Neural progenitor cell (in vitro differentiated cells): Measurements from ENCODE around the gene PRSS2. TPM values are rescaled to one million over a fixed set of nuclear protein-coding genes. Genes with fewer than 3 reads are reported as not detected.

Source experiments
- DNase-seq: peaks from one replicate; pipeline ENCODE4 v3.0.0-alpha.2; 2016; ENCODE audit warnings: low spot score
- H2AFZ ChIP-seq: fragments of 200-600 bp; sonication (generic); replicated peaks from 2 replicates; pipeline ENCODE4 v1.6.1; 2016; ENCODE audit warnings: antibody characterized with exemption
- H3F3A ChIP-seq: fragments of 200-600 bp; sonication (generic); 2 replicates; pipeline ENCODE4 v1.6.1; 2016; ENCODE audit warnings: antibody characterized with exemption, low read depth
- H3K27ac ChIP-seq: fragments of 200-600 bp; sonication (generic); 2 replicates; pipeline ENCODE4 v1.5.1; 2016; ENCODE audit warnings: mild to moderate bottlenecking
- H3K27me3 ChIP-seq: fragments of 200-600 bp; sonication (generic); 2 replicates; pipeline ENCODE4 v1.6.1; 2016; ENCODE audit warnings: mild to moderate bottlenecking, moderate library complexity
- H3K36me3 ChIP-seq: fragments of 200-600 bp; sonication (generic); 2 replicates; pipeline ENCODE4 v1.5.1; 2016
- H3K4me1 ChIP-seq: fragments of 200-600 bp; sonication (generic); 2 replicates; pipeline ENCODE4 v1.6.1; 2016; ENCODE audit warnings: mixed run types
- H3K4me2 ChIP-seq: fragments of 200-600 bp; sonication (generic); 2 replicates; pipeline ENCODE4 v1.6.1; 2016
- H3K4me3 ChIP-seq: fragments of 200-600 bp; sonication (generic); 2 replicates; pipeline ENCODE4 v1.5.1; 2016
- H3K79me2 ChIP-seq: fragments of 200-600 bp; sonication (generic); 2 replicates; pipeline ENCODE4 v1.6.1; 2016; ENCODE audit warnings: low read depth
- H3K9ac ChIP-seq: fragments of 200-600 bp; sonication (generic); 2 replicates; pipeline ENCODE4 v1.6.1; 2016
- H3K9me3 ChIP-seq: fragments of 200-600 bp; sonication (generic); 2 replicates; pipeline ENCODE4 v1.5.1; 2016; ENCODE audit warnings: low read depth
- H4K20me1 ChIP-seq: fragments of 200-600 bp; sonication (generic); 2 replicates; pipeline ENCODE4 v1.6.1; 2016; ENCODE audit warnings: low read depth
- H3K27ac Mint-ChIP-seq: 3 replicates; pipeline ENCODE4 v1.8.0; 2021; ENCODE audit warnings: mixed read lengths
- H3K27me3 Mint-ChIP-seq: 2 replicates; pipeline ENCODE4 v1.8.0; 2022; ENCODE audit warnings: low read depth, mild to moderate bottlenecking, inconsistent platforms, moderate library complexity, mixed read lengths; ENCODE audit not compliant: insufficient read depth
- H3K36me3 Mint-ChIP-seq: 3 replicates; pipeline ENCODE4 v1.8.0; 2021; ENCODE audit warnings: mixed read lengths
- H3K4me1 Mint-ChIP-seq: 3 replicates; pipeline ENCODE4 v1.8.0; 2021; ENCODE audit warnings: mixed read lengths
- H3K4me3 Mint-ChIP-seq: 3 replicates; pipeline ENCODE4 v1.8.0; 2021; ENCODE audit warnings: mild to moderate bottlenecking, moderate library complexity, mixed read lengths
- H3K9me3 Mint-ChIP-seq: 3 replicates; pipeline ENCODE4 v1.8.0; 2020; ENCODE audit warnings: mixed read lengths
- EZH2 ChIP-seq: fragments of 200-600 bp; sonication (generic); IDR thresholded peaks from 2 replicates; pipeline ENCODE4 v1.6.1; 2017; ENCODE audit warnings: antibody characterized with exemption, mild to moderate bottlenecking, moderate library complexity
- EZH2phosphoT487 ChIP-seq: fragments of 200-600 bp; sonication (generic); IDR thresholded peaks from 2 replicates; pipeline ENCODE4 v1.6.1; 2017; ENCODE audit warnings: antibody characterized with exemption
- total RNA-seq: library from RNA; depleted of rRNA; stranded (reverse); fragments of >200 nt; gene quantifications from 2 replicates; pipeline ENCODE4 v1.2.3, GENCODE V29; 2015; ENCODE audit warnings: low replicate concordance
- TF ChIP-seq, protein P1 (sequence below): fragments of 200-600 bp; sonication (generic); IDR thresholded peaks from 2 replicates; pipeline ENCODE4 v1.5.1; 2017; ENCODE audit warnings: antibody characterized with exemption, mild to moderate bottlenecking

PRSS2 gene
- total RNA-seq, 1 donor from 2014 or later: not detected

DNA sequence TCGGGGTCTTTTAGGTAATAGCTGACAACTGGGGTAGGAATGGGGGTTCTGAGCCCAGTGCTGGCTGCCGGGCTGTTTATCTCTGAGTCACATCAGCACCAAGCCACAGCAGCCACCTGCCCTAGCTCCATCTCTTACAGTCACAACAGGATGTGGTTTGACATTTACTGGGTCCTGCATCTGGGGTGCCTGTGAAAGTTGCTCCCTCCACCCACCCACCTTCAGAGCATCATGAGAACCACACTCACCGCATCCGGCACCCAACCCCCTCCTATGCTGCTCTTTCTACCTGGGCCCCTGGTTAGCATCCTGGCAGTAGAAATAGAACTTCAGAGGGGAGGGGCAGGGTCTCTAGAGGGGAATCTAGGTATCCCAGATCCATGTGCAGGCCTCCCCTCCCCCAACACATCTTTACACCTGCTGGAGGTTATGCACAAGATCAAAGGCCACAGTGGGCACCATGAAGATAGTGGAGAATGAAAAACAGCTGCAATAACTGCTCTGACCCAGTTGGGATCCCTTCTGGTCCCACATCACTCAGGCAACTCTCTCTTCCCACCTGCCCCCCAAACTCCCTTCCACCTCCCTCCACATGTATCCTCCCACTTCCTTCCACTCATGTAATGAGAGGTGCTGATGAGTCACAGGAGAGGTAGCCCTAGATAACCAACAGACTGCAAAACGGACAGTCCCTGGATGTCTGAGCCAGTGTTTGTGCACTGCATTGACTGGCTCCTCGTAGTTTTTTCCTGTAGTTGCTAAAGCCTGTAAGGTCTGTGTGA is 38.2 kb downstream of the PRSS2 start:
- H3K36me3 Mint-ChIP-seq: no peaks in the 10 kb centered on the region
- Histone ChIP-seq H3K4me1 (no peaks in the 10 kb centered on the region), H3K9ac (no peak overlapping the region), H3F3A (no peaks in the 10 kb centered on the region), H3K36me3 (no peaks in the 10 kb centered on the region), H3K9me3 (no peaks in the 10 kb centered on the region), H3K27ac (no peak overlapping the region), H3K4me3 (no peak overlapping the region), H3K4me2 (no peak overlapping the region), H3K79me2 (no peaks in the 10 kb centered on the region), H2AFZ (no peak overlapping the region), H3K27me3 (no peaks in the 10 kb centered on the region), H4K20me1 (no peaks in the 10 kb centered on the region)
- no peak overlapping the region for H3K27ac Mint-ChIP-seq
- no peak for DNase-seq
- H3K9me3 Mint-ChIP-seq: no peaks in the 10 kb centered on the region
- TF ChIP-seq EZH2: no peak
- TF ChIP-seq EZH2phosphoT487: no peak
- TF ChIP-seq, protein P1, sequence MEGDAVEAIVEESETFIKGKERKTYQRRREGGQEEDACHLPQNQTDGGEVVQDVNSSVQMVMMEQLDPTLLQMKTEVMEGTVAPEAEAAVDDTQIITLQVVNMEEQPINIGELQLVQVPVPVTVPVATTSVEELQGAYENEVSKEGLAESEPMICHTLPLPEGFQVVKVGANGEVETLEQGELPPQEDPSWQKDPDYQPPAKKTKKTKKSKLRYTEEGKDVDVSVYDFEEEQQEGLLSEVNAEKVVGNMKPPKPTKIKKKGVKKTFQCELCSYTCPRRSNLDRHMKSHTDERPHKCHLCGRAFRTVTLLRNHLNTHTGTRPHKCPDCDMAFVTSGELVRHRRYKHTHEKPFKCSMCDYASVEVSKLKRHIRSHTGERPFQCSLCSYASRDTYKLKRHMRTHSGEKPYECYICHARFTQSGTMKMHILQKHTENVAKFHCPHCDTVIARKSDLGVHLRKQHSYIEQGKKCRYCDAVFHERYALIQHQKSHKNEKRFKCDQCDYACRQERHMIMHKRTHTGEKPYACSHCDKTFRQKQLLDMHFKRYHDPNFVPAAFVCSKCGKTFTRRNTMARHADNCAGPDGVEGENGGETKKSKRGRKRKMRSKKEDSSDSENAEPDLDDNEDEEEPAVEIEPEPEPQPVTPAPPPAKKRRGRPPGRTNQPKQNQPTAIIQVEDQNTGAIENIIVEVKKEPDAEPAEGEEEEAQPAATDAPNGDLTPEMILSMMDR: no peak
- H3K4me3 Mint-ChIP-seq: no peak overlapping the region
- peaks cover 10% of the 10 kb centered on the region for H3K27me3 Mint-ChIP-seq
- peaks cover 4% of the 10 kb centered on the region for H3K4me1 Mint-ChIP-seq

DNA sequence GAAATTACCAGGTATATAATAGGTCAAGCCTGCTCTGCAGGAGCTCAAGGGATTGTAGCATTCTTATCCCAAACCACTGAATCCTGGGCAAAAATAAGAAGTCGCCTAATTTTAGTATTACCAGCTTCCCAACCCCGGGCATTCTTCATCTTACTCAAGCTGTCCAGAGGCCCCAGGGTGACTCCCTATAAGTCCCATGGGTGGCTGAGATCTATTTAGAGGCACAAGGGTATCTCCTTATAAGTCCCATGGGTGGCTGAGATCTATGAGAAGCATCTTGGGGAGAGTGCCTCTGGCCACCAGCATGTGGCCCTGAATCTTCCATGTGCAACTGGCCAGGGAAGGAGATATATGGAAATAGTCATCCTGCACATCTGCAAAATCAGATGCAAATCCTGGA is 38.9 kb downstream of the PRSS2 start:
- no peaks in the 10 kb centered on the region for H3F3A ChIP-seq
- no peaks in the 10 kb centered on the region for H3K79me2 ChIP-seq
- H3K4me3 Mint-ChIP-seq: no peak overlapping the region
- no peaks in the 10 kb centered on the region for H3K9me3 Mint-ChIP-seq
- H3K4me3 ChIP-seq: no peak overlapping the region
- H4K20me1 ChIP-seq: no peaks in the 10 kb centered on the region
- DNase-seq: no peak
- H3K4me1 ChIP-seq: no peaks in the 10 kb centered on the region
- no peaks in the 10 kb centered on the region for H3K27me3 ChIP-seq
- H3K36me3 ChIP-seq: no peaks in the 10 kb centered on the region
- H3K27ac Mint-ChIP-seq: no peak overlapping the region
- H3K36me3 Mint-ChIP-seq: no peaks in the 10 kb centered on the region
- peaks cover 4% of the 10 kb centered on the region for H3K4me1 Mint-ChIP-seq
- peaks cover 7% of the 10 kb centered on the region for H3K27me3 Mint-ChIP-seq
- no peaks in the 10 kb centered on the region for H3K9me3 ChIP-seq
- H2AFZ ChIP-seq: no peak overlapping the region
- H3K9ac ChIP-seq: no peak overlapping the region
- H3K4me2 ChIP-seq: no peak overlapping the region
- H3K27ac ChIP-seq: no peak overlapping the region
- no peak for TF ChIP-seq EZH2

DNA sequence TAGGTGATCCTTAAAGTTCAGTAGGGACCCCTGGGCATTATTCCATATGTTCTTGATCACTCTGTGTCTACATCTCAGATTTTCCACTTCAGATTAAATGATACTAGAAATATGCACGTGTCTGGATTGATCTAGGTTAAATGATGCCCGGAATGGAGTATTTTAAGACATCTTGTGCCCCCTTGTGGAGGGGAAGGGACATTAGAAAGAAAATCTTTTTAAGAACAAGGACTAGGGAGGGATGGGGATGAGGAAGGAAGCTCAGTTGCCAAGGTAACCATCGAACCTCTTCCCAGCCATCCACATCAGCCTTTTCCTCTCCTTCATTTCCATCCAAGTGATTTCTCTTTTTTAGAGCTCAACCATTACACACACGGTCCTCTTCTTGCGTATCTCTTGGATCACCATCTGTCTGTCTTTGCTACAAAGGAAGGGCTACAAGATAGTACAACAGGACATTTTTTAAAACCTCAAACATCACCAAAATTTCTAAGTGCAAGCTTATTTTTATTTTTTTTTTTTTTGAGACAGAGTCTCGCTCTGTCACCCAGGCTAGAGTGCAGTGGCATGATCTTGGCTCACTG is 40.5 kb downstream of the PRSS2 start:
- peaks cover 5% of the 10 kb centered on the region for H3K27me3 Mint-ChIP-seq
- Histone ChIP-seq H3K4me3 (no peak overlapping the region), H3K9ac (no peak overlapping the region), H3K27ac (no peak overlapping the region), H3K79me2 (no peaks in the 10 kb centered on the region), H3F3A (no peaks in the 10 kb centered on the region), H3K36me3 (no peaks in the 10 kb centered on the region), H3K27me3 (no peaks in the 10 kb centered on the region), H3K4me1 (no peaks in the 10 kb centered on the region), H3K4me2 (no peak overlapping the region), H4K20me1 (no peaks in the 10 kb centered on the region), H3K9me3 (no peaks in the 10 kb centered on the region), H2AFZ (no peak overlapping the region)
- H3K27ac Mint-ChIP-seq: no peak overlapping the region
- H3K9me3 Mint-ChIP-seq: no peaks in the 10 kb centered on the region
- TF ChIP-seq, protein P1: peak; percentile 82
- TF ChIP-seq EZH2: no peak
- H3K4me1 Mint-ChIP-seq: peaks cover 4% of the 10 kb centered on the region
- H3K36me3 Mint-ChIP-seq: no peaks in the 10 kb centered on the region
- DNase-seq: peak; percentile 82
- H3K4me3 Mint-ChIP-seq: no peak overlapping the region
